Measurements from ENCODE around the gene TMBIM6.
"Not testable (repeated sequence)": the region's sequence is repeated elsewhere in the genome, so short reads cannot be mapped to it uniquely, and the experiment has no call there.

TMBIM6 gene

GRCh38 chr12:49730568-49731101 is 10.7 kb upstream of the TMBIM6 start:
- H3K4me1 ChIP-seq (ENCODE audit: low read length), result no peaks in the 10 kb centered on the region
- no peaks in the 10 kb centered on the region for H3K36me3 ChIP-seq (replicated peaks; ENCODE audit: insufficient read depth, low read length)
- H3K4me2 ChIP-seq (ENCODE audit: low read depth, low read length), result no peak overlapping the region
- no peaks in the 10 kb centered on the region for H3K9me2 ChIP-seq (replicated peaks; ENCODE audit: insufficient read depth, low read length)
- no peaks in the 10 kb centered on the region for H3K27me3 ChIP-seq (replicated peaks; ENCODE audit: insufficient read depth, low read length)
- H3K9me3 ChIP-seq (replicated peaks; ENCODE audit: insufficient read depth, low read length), result no peaks in the 10 kb centered on the region
- H3K79me2 ChIP-seq (ENCODE audit: low read length), result no peaks in the 10 kb centered on the region
- H3K4me3 ChIP-seq (ENCODE audit: low read length), result no peak overlapping the region
- H3K9ac ChIP-seq (ENCODE audit: low read length), result no peak overlapping the region
- H2AFZ ChIP-seq (ENCODE audit: low read length), result no peak overlapping the region
- no peaks in the 10 kb centered on the region for H3F3A ChIP-seq (ENCODE audit: insufficient read depth, low read length)
- H3K27ac ChIP-seq (ENCODE audit: low read length), result no peak overlapping the region
- no peaks in the 10 kb centered on the region for H4K20me1 ChIP-seq (ENCODE audit: insufficient read depth, low read length)
- DNase-seq, result no peak
- no peak for TF ChIP-seq CTCF (IDR thresholded peaks at IDR 0.05; ENCODE audit: low read length)

- H3K4me2 ChIP-seq (ENCODE audit: low read depth, low read length), result no peak overlapping the region
- H3K27ac ChIP-seq (ENCODE audit: low read length), result no peak overlapping the region
- no peak overlapping the region for H3K4me3 ChIP-seq (ENCODE audit: low read length)
- H3K9me3 ChIP-seq (replicated peaks; ENCODE audit: insufficient read depth, low read length), result no peaks in the 10 kb centered on the region
- H3K9me2 ChIP-seq (replicated peaks; ENCODE audit: insufficient read depth, low read length), result no peaks in the 10 kb centered on the region
- no peak overlapping the region for H3K9ac ChIP-seq (ENCODE audit: low read length)
- no peaks in the 10 kb centered on the region for H3K4me1 ChIP-seq (ENCODE audit: low read length)
- H4K20me1 ChIP-seq (ENCODE audit: insufficient read depth, low read length), result no peaks in the 10 kb centered on the region
- H2AFZ ChIP-seq (ENCODE audit: low read length), result no peak overlapping the region
- H3K36me3 ChIP-seq (replicated peaks; ENCODE audit: insufficient read depth, low read length), result no peaks in the 10 kb centered on the region
- no peaks in the 10 kb centered on the region for H3F3A ChIP-seq (ENCODE audit: insufficient read depth, low read length)
- no peak for DNase-seq
- TF ChIP-seq EZH2 (optimal IDR thresholded peaks at IDR 0.05; ENCODE audit: low read depth, low read length) (no peak), CTCF (IDR thresholded peaks at IDR 0.05; ENCODE audit: low read length) (no peak), EZH2phosphoT487 (IDR thresholded peaks at IDR 0.05; ENCODE audit: low read length) (no peak)
- no peaks in the 10 kb centered on the region for H3K27me3 ChIP-seq (replicated peaks; ENCODE audit: insufficient read depth, low read length)
- H3K79me2 ChIP-seq (ENCODE audit: low read length), result no peaks in the 10 kb centered on the region
These were observed 7.9 kb upstream of the TMBIM6 start for GRCh38 chr12:49733219-49734017.

- not testable (repeated sequence) for H3K9me2 ChIP-seq (replicated peaks; ENCODE audit: insufficient read depth, low read length); H3K9ac ChIP-seq (ENCODE audit: low read length); H3K27ac ChIP-seq (ENCODE audit: low read length); DNase-seq; H4K20me1 ChIP-seq (ENCODE audit: insufficient read depth, low read length); H3K27me3 ChIP-seq (replicated peaks; ENCODE audit: insufficient read depth, low read length); H3K4me3 ChIP-seq (ENCODE audit: low read length); H3K36me3 ChIP-seq (replicated peaks; ENCODE audit: insufficient read depth, low read length); H3F3A ChIP-seq (ENCODE audit: insufficient read depth, low read length); H3K9me3 ChIP-seq (replicated peaks; ENCODE audit: insufficient read depth, low read length); H3K4me2 ChIP-seq (ENCODE audit: low read depth, low read length); H3K79me2 ChIP-seq (ENCODE audit: low read length); H3K4me1 ChIP-seq (ENCODE audit: low read length); H2AFZ ChIP-seq (ENCODE audit: low read length)
These were observed 6.5 kb upstream of the TMBIM6 start for GRCh38 chr12:49734900-49735299.

GRCh38 chr12:49738721-49739120 is 2.6 kb upstream of the TMBIM6 start:
- not testable (repeated sequence) for DNase-seq; H3K9me3 ChIP-seq (replicated peaks; ENCODE audit: insufficient read depth, low read length); H2AFZ ChIP-seq (ENCODE audit: low read length); H3K27me3 ChIP-seq (replicated peaks; ENCODE audit: insufficient read depth, low read length); H3K9ac ChIP-seq (ENCODE audit: low read length); H3K36me3 ChIP-seq (replicated peaks; ENCODE audit: insufficient read depth, low read length); H3K27ac ChIP-seq (ENCODE audit: low read length); H3K4me1 ChIP-seq (ENCODE audit: low read length); H3K4me3 ChIP-seq (ENCODE audit: low read length); H3K9me2 ChIP-seq (replicated peaks; ENCODE audit: insufficient read depth, low read length); H3K4me2 ChIP-seq (ENCODE audit: low read depth, low read length)
- Histone ChIP-seq H4K20me1 (ENCODE audit: insufficient read depth, low read length) (peaks cover 15% of the 10 kb centered on the region), H3K79me2 (ENCODE audit: low read length) (peaks cover 20% of the 10 kb centered on the region), H3F3A (ENCODE audit: insufficient read depth, low read length) (peaks cover 11% of the 10 kb centered on the region)

DNA sequence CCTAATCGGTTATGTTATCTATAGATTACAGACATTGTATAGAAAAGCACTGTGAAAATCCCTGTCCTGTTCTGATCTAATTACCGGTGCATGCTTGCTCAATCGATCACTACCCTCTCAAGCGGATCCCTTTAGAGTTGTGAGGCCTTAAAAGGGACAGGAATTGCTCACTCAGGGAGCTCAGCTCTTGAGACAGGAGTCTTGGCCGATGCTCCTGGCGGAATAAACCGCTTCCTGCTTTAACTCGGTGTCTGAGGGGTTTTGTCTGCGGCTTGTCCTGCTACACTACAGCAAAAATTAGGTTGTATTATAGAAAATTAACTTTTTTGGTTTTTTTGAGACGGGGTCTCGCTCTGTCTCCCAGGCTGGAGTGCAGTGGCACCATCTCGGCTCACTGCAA is 1.1 kb upstream of the TMBIM6 start:
- not testable (repeated sequence) for H3K4me1 ChIP-seq (ENCODE audit: low read length); H3K27ac ChIP-seq (ENCODE audit: low read length); H3K36me3 ChIP-seq (replicated peaks; ENCODE audit: insufficient read depth, low read length); DNase-seq; H3K9me3 ChIP-seq (replicated peaks; ENCODE audit: insufficient read depth, low read length); H3K9me2 ChIP-seq (replicated peaks; ENCODE audit: insufficient read depth, low read length); H3K9ac ChIP-seq (ENCODE audit: low read length); H2AFZ ChIP-seq (ENCODE audit: low read length); H3K4me2 ChIP-seq (ENCODE audit: low read depth, low read length); H3K27me3 ChIP-seq (replicated peaks; ENCODE audit: insufficient read depth, low read length); H3K4me3 ChIP-seq (ENCODE audit: low read length)
- Histone ChIP-seq H3K79me2 (ENCODE audit: low read length) (peaks cover 36% of the 10 kb centered on the region), H3F3A (ENCODE audit: insufficient read depth, low read length) (peaks cover 11% of the 10 kb centered on the region), H4K20me1 (ENCODE audit: insufficient read depth, low read length) (peaks cover 30% of the 10 kb centered on the region)
